Epithelial cell of esophagus (primary cell): ENCODE measurements around the gene APOM.

Source experiments
- DNase-seq: peaks from one replicate; pipeline ENCODE4 v3.0.0; 2010; ENCODE audit warnings: low read depth
- H3K4me3 ChIP-seq: 2 replicates; pipeline ENCODE4 v1.5.1; 2011; ENCODE audit warnings: mild to moderate bottlenecking, low read length, control low read depth
- CTCF ChIP-seq: IDR thresholded peaks from 2 replicates; pipeline ENCODE4 v1.5.1; 2011; ENCODE audit warnings: low read depth, mild to moderate bottlenecking, low read length, control low read depth, inconsistent platforms; ENCODE audit not compliant: insufficient read depth; ENCODE audit errors: missing control alignments

Gene APOM

GRCh38 chr6:31615748-31616147 lies 39.9 kb upstream of the APOM start:
- no peak for TF ChIP-seq CTCF
- no peak overlapping the region for H3K4me3 ChIP-seq
- DNase-seq, result no peak

- no peak overlapping the region for H3K4me3 ChIP-seq
- TF ChIP-seq CTCF, result no peak
- DNase-seq, result peak; percentile 64
These were observed 38.7 kb upstream of the APOM start for GRCh38 chr6:31617010-31617409.

GRCh38 chr6:31619805-31620585 lies 35.7 kb upstream of the APOM start:
- no peak for TF ChIP-seq CTCF
- DNase-seq, result peak; percentile 100
- peak overlapping the region; percentile 82 for H3K4me3 ChIP-seq

DNA sequence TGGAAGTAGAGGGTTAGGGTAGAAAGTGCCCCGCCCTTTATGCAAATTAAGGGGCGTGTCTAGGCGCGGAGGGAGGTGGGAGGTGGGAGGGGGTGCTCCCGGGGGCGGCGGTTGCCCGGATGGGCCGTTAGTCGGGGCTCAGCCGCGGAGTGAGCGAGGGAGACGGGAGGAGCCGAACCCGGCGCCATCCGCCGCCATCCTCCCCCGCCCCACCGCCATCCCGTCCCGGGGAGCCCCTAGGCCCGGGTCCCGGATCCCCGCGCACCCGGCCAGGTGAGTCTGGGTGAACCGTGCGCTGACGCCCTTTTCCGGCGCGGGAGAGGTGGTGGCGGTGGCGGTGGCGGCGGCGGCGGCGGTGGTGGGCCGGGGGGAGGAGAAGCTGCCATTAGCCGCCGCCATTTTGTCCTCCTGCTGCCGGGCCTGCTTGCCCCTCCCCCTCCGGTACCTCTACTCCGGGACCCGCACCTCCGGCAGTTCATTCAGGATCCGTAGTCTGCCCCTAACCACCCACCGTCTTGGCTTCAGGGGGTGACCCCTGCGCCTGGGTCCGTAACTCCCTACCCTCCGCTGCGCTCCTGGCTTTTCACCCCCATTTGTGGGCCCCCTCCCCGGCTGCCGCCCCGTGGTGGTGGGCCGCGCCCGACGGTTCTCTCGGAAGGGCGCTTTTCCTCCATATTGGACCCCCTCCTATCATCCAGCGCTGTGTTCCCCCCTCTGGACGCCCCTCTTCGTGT lies 34.9 kb upstream of the APOM start, which contains the start of gene PRRC2A:
TSS of gene PRRC2A (plus strand) at position 130 of the 734 bp plus-strand sequence. CDS start 2,075 bp downstream, outside the sequence.
- H3K4me3 ChIP-seq, result peak within 1 kb of the TSS; percentile 82
- no peak for DNase-seq
- no peak for TF ChIP-seq CTCF

DNA sequence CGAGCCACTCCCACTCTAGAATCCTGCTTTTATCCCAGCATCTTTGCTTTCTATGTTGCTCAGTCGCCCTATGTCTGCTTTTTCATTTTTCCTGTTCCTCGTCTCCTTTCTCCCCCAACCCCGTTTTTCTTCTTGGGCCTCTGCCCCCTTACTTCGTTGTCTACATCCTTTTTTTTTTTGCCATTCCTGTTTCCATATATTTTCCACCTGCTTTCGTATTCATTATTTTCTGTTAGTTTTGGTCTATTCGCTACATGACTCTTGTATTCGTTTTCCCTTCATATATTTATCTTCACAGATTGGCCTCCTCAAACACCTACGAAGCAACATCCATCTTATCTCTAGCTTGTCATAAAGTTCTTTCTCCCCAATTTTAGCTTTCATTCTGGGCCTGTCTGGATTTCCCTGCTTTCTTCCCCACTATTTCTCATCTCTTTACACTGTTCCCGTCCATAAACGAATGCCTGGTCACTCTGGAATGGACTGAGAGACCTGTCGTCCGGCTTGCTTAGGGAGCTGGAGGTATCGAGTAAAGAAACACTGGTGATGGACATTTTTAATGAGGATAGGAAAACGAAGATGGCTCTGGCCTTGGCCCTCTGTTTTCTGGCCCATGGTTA lies 34.3 kb upstream of the APOM start:
- no peak for TF ChIP-seq CTCF

DNA sequence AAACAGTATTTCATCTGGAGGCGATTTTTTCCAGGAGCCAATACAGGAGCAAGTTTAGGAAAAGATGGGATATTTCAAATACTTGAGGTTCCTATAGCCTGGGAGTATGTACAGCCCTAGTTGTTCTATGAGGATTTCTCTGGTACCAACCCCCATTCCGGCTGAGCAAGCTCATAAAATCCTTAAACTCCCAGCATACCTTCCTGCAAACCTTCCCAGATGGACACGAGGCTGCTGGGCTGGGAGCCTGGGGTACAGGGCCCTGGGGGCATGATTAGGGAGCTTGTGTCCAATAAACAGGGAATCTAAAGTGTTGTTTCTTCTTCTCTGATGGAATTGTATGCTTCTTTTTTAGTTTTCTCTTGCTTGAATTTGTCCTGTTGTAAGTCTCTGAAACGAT lies 33.7 kb upstream of the APOM start:
- no peak for TF ChIP-seq CTCF
- H3K4me3 ChIP-seq, result peak overlapping the region; percentile 82
- DNase-seq, result peak; percentile 25

More for the DNA sequence above, 34.3 kb upstream of the APOM start:
- H3K4me3 ChIP-seq, result peak overlapping the region; percentile 82
- no peak for DNase-seq
